Hepatocyte (in vitro differentiated cells): ENCODE data around the gene LAMA1. TPM values are rescaled to one million over a fixed set of nuclear protein-coding genes. Genes with fewer than 3 reads are reported as not detected.

Source experiments
- DNase-seq: peaks from one replicate; pipeline ENCODE4 v3.0.0-alpha.2; 2016; ENCODE audit warnings: low spot score
- H2AFZ ChIP-seq: fragments of 200-600 bp; sonication (generic); 2 replicates; pipeline ENCODE4 v1.6.0; 2016; ENCODE audit warnings: antibody characterized with exemption, mild to moderate bottlenecking
- H3K27ac ChIP-seq: fragments of 200-600 bp; sonication (generic); 2 replicates; pipeline ENCODE4 v1.5.1; 2016; ENCODE audit warnings: mild to moderate bottlenecking
- H3K27me3 ChIP-seq: fragments of 200-600 bp; sonication (generic); 2 replicates; pipeline ENCODE4 v1.6.1; 2016
- H3K36me3 ChIP-seq: fragments of 200-600 bp; sonication (generic); replicated peaks from 2 replicates; pipeline ENCODE4 v1.5.1; 2016; ENCODE audit warnings: low read depth; ENCODE audit not compliant: insufficient read depth
- H3K4me1 ChIP-seq: fragments of 200-600 bp; sonication (generic); 2 replicates; pipeline ENCODE4 v1.5.1; 2016; ENCODE audit warnings: mild to moderate bottlenecking, moderate library complexity; ENCODE audit not compliant: insufficient read depth
- H3K4me2 ChIP-seq: fragments of 200-600 bp; sonication (generic); 2 replicates; pipeline ENCODE4 v1.6.0; 2016
- H3K4me3 ChIP-seq: fragments of 200-600 bp; sonication (generic); 2 replicates; pipeline ENCODE4 v1.5.1; 2016; ENCODE audit warnings: mild to moderate bottlenecking
- H3K79me2 ChIP-seq: fragments of 200-600 bp; sonication (generic); 2 replicates; pipeline ENCODE4 v1.6.0; 2017; ENCODE audit warnings: mild to moderate bottlenecking
- H3K9me2 ChIP-seq: fragments of 200-600 bp; sonication (generic); replicated peaks from 2 replicates; pipeline ENCODE4 v1.6.0; 2017; ENCODE audit warnings: mild to moderate bottlenecking; ENCODE audit not compliant: insufficient read depth
- H3K9me3 ChIP-seq: fragments of 200-600 bp; sonication (generic); 2 replicates; pipeline ENCODE4 v1.5.1; 2016; ENCODE audit warnings: low read depth, mild to moderate bottlenecking
- H4K20me1 ChIP-seq: fragments of 200-600 bp; sonication (generic); 2 replicates; pipeline ENCODE4 v1.6.0; 2016; ENCODE audit warnings: mild to moderate bottlenecking; ENCODE audit not compliant: insufficient read depth, poor library complexity, severe bottlenecking
- CTCF ChIP-seq: fragments of 200-600 bp; sonication (generic); IDR thresholded peaks from 2 replicates; pipeline ENCODE4 v1.5.1; 2016; ENCODE audit warnings: antibody characterized with exemption, mild to moderate bottlenecking; ENCODE audit not compliant: poor library complexity
- EZH2 ChIP-seq: fragments of 200-600 bp; sonication (generic); IDR thresholded peaks from 2 replicates; pipeline ENCODE4 v1.6.1; 2016; ENCODE audit warnings: antibody characterized with exemption, mild to moderate bottlenecking, borderline replicate concordance
- EZH2phosphoT487 ChIP-seq: fragments of 200-600 bp; sonication (generic); IDR thresholded peaks from one replicate; pipeline ENCODE4 v1.6.1; 2018; ENCODE audit warnings: antibody characterized with exemption, mild to moderate bottlenecking, low read depth, moderate library complexity; ENCODE audit not compliant: unreplicated experiment, severe bottlenecking
- WGBS: methylation state at CpG from one replicate; pipeline ENCODE4 v1.1.6; 2016; ENCODE audit warnings: low lambda C conversion rate; ENCODE audit errors: missing lambda C conversion rate; 5-methylcytosine and 5-hydroxymethylcytosine counted together
- polyA plus RNA-seq: library from polyadenylated mRNA; unstranded; fragments of >200 nt; fragmentation: Nextera tagmentation; extraction: Ambion mirVana; gene quantifications from 2 replicates; pipeline ENCODE4 v1.2.1, GENCODE V29; 2016
- total RNA-seq: library from RNA; depleted of rRNA; stranded (reverse); fragments of >200 nt; gene quantifications from 2 replicates; pipeline ENCODE4 v1.2.3, GENCODE V29; 2014

LAMA1 gene
- total and polyA plus RNA-seq, 2 experiments from 2014 or later: 27.7 to 52.7 TPM

- Histone ChIP-seq H3K79me2 (no peaks in the 10 kb centered on the region), H4K20me1 (no peaks in the 10 kb centered on the region), H3K4me1 (no peaks in the 10 kb centered on the region), H3K9me2 (no peaks in the 10 kb centered on the region), H3K27ac (no peak overlapping the region), H3K36me3 (no peaks in the 10 kb centered on the region), H3K4me2 (no peak overlapping the region), H3K4me3 (no peak overlapping the region), H2AFZ (no peak overlapping the region), H3K9me3 (no peaks in the 10 kb centered on the region), H3K27me3 (no peaks in the 10 kb centered on the region)
- no peak for TF ChIP-seq EZH2
- TF ChIP-seq EZH2phosphoT487: no peak
- TF ChIP-seq CTCF: no peak
- WGBS: 89% methylated on average over 11 of the region's 11 CpGs
- DNase-seq: no peak
Measured at GRCh38 chr18:6928359-6928758, 189.2 kb downstream of the LAMA1 start.

- no peak overlapping the region for H3K4me3 ChIP-seq
- H3K4me2 ChIP-seq: no peak overlapping the region
- no peaks in the 10 kb centered on the region for H3K9me2 ChIP-seq
- no peaks in the 10 kb centered on the region for H4K20me1 ChIP-seq
- H3K27me3 ChIP-seq: no peaks in the 10 kb centered on the region
- H2AFZ ChIP-seq: peak overlapping the region; percentile 1
- no peaks in the 10 kb centered on the region for H3K36me3 ChIP-seq
- H3K79me2 ChIP-seq: no peaks in the 10 kb centered on the region
- H3K4me1 ChIP-seq: no peaks in the 10 kb centered on the region
- DNase-seq: no peak
- no peak for TF ChIP-seq EZH2
- no peak for TF ChIP-seq CTCF
- no peak for TF ChIP-seq EZH2phosphoT487
- WGBS: 68% methylated on average over 2 of the region's 2 CpGs
- H3K27ac ChIP-seq: no peak overlapping the region
- H3K9me3 ChIP-seq: no peaks in the 10 kb centered on the region
Measured at GRCh38 chr18:6927153-6927552, 190.4 kb downstream of the LAMA1 start.

GRCh38 chr18:6923220-6923619 is 194.4 kb downstream of the LAMA1 start:
- no peaks in the 10 kb centered on the region for H3K27me3 ChIP-seq
- no peak overlapping the region for H3K4me3 ChIP-seq
- no peaks in the 10 kb centered on the region for H3K4me1 ChIP-seq
- TF ChIP-seq EZH2phosphoT487 (no peak), EZH2 (no peak), CTCF (no peak)
- H2AFZ ChIP-seq: no peak overlapping the region
- H3K9me2 ChIP-seq: no peaks in the 10 kb centered on the region
- H3K4me2 ChIP-seq: no peak overlapping the region
- no peaks in the 10 kb centered on the region for H4K20me1 ChIP-seq
- DNase-seq: no peak
- no peaks in the 10 kb centered on the region for H3K79me2 ChIP-seq
- 76% methylated on average over 1 of the region's 1 CpG for WGBS
- H3K36me3 ChIP-seq: no peaks in the 10 kb centered on the region
- no peak overlapping the region for H3K27ac ChIP-seq
- H3K9me3 ChIP-seq: no peaks in the 10 kb centered on the region

- Histone ChIP-seq H3K36me3 (no peaks in the 10 kb centered on the region), H2AFZ (no peak overlapping the region), H3K79me2 (no peaks in the 10 kb centered on the region), H3K4me3 (no peak overlapping the region), H3K9me2 (no peaks in the 10 kb centered on the region), H3K4me2 (no peak overlapping the region), H3K4me1 (no peaks in the 10 kb centered on the region), H4K20me1 (no peaks in the 10 kb centered on the region), H3K27ac (no peak overlapping the region), H3K9me3 (no peaks in the 10 kb centered on the region), H3K27me3 (no peaks in the 10 kb centered on the region)
- no peak for DNase-seq
- TF ChIP-seq EZH2 (no peak), EZH2phosphoT487 (no peak), CTCF (no peak)
Measured at GRCh38 chr18:6921571-6921970, 196.0 kb downstream of the LAMA1 start.
